Stimulated activated CD4-positive, alpha-beta T cell treated with anti-CD3 and anti-CD28 coated beads, Interleukin-2, amount 100 ng/mL, for 48 hours (primary cell): ENCODE measurements around the gene SNX3.

Experiments used
- DNase-seq, 2 donors: peaks; one replicate each; pipeline ENCODE4 v3.0.0-alpha.2; 2020

Gene SNX3

DNA sequence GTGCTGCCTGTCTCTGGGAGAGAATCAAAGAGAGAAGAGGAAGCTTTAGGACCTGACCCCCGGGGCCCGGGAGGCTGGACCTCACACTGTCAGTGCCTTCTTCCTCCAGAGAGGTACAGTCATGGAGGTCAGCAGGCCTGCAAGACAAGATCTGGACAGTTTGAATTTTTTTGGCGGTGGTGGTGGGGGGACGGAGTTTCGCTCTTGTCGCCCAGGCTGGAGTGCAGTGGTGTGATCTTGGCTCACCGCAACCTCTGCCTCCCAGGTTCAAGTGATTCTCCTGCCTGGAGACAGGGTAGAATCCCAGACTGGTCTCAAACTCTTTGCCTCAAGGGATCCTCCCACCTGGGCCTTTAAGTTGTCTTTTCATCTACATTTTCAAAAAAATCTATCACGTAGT, 60.7 kb downstream of the SNX3 start:
- no peak for DNase-seq

DNA sequence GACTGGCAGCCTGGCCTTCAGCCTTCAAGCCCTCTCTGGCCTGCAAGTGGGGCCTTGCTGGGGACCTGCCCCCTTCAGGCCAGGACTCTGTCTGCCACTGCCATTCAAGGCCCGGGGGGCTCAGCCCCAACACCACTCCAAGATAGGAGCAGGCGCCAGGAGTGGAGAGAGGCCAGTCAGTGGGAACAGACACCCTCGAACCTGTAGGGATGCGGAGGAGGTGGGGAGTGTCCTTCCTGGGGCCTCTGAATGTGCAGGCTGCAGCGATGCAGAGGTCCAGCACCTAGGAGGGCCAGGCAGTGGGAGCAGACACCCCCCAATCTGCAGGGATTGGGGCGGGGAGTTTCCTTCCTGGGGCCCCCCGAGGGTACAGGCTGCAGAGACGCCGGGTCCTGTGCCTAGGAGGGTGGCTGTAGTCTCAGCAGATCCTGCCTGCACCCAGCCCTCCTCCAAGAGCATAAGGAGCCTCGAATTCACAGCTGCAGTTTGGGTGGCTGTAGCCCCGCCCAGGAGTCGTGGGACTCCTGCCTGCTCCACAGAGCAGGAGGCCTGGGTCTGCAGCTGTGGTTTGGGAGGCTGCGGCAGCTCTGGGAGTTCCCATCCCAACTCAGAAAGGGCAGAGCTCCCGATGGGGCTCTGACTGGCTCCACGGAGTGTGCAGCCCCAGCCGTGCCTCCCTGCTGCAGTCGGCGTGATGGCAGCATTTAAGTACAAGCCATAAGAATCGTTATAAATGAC, 61.9 kb downstream of the SNX3 start:
- DNase-seq: no peak

DNA sequence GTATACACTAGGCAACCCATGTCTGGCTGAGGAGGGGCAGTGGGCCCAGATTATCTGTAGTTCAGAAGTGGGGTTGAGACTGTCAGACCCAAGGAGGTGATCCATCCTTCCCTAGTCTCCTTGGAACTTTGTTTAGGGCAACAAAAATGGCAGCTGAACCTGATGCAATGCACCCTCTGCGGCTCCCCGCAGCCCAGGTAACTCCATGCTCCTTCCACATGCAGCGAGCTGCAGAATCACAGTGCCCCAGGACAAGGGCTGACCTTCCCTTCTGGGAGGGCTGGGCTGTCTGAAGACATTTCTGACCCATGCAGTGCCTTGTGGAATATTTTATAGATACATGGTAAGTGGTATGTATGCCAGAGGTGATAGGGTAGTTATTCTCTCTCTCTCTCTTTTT, 65.6 kb downstream of the SNX3 start:
- no peak for DNase-seq

DNA sequence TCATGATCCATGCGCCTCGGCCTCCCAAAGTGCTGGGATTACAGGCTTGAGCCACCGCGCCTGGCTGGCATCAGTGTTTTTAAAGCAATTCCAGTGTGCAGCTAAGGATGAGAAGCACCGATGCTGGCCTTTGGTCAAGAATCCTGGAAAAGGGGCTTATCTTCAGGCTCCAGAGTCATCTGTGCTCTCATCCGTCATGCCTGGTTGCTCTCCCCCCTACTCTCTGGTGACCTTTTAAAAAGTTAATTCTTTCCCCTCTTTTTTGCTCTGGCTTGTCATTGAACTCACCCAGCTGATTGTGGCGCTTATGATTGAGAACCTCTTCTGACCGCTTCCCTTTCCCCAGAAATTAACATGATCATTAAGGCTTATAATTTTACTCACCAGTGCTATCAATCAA, 66.3 kb downstream of the SNX3 start:
- DNase-seq: no peak

DNA sequence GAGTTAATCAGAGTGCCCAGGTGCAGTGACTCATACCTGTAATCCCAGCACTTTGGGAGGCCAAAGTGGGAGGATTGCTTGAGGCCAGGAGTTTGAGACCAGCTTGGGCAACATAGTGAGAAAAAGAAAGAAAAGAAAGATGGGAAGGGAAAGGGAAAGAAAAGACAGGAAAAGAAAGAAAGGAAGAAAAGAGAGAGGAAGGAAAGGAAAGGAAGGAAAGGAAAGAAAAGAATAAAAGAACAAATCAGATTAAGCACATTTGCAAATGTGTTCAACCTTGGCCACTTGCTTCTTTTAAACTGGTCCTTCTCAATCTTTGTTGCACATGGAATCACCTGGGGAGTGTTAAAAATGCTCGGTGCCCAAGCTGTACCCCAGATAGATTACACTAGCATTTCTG, 67.0 kb downstream of the SNX3 start:
- DNase-seq: no peak

DNA sequence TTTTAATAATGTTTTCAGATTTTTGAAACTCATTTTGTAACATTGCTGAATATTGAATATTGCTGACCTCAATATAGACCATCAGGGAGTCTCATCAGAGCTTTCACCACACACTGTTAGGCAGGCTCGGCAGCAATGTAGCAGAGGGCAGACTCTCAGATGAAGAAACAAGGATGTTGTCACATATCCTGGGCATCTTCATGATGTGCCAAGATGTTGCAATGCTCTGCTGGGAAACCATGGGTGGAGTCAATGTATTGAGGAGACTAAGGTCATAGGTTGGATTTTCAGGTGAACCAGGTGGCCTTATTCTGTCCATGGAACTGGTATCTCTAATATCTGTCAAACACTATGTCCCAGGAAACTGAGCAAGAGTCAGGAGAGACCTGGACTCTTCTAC, 67.7 kb downstream of the SNX3 start:
- DNase-seq: no peak

DNA sequence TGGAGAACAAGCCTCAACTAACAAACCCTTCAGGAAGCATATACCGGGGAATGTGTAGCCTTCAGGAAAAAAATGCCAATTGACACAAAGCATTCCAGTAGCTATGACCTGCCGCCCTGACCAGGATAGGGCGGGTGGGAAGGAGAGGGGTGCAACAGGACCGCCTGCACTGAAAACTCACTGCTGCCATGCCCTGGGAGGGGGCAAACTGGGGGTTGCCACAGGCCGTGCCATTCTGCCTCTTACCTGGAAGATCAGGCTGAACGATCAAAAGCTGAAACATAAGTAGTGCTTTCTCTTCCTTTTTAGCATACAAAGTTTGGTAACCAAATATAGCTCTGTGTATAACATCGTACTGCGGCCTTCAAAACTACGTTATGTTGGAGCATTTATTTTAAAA, 73.3 kb downstream of the SNX3 start:
- no peak for DNase-seq

DNA sequence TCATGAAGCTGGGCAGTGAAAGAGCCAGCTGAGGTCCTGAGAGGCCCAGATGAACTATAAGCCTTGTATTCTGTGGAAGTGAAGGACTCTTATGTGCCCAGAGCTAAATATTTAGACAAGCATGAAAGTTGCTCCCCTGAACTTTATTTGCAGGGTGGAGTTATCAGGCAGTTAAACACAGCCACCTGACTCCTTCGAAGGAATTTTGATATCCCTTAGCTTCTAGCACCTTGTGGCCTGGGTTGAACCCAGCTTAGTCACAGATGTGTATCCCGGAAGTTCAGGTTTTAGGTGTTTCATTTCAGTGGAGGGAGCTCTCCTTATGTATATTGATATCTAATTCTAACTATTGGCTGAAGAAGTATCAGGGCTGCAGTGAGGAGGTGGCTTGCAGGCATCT, 74.6 kb downstream of the SNX3 start:
- no peak for DNase-seq

DNA sequence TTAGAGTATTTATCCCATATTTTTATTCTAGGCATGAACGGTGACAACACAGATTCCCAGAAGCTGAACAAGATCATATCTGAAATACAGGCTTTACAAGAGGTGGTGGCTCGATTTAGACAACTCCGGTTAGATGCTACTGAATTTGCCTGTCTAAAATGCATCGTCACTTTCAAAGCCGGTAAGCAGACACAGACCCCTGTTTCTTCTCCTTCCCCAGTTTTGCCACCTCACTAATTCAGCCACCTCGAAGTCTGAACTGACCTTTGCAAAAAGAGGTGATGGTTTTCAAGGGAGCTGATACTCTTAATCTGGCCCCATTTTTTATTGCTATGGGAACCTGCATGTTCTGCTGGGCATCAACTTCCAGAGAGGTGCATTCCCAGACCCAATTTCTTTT, 80.1 kb downstream of the SNX3 start:
- DNase-seq: no peak

DNA sequence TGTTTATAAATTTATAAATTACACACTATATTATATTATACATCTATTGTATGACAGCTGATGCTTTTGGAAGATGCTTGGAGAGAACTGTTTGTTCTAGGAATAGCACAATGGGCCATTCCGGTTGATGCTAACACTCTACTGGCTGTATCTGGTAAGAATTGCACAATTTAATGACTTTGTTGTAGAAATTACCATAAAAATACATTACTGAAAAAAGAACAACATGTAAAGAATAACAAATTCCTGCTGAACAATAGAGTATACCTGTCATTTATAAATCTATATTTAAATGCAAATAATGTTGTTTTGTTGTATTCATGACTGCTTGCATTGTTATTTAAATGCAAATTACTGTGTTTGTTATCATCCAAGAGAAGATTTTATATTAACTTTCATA, 80.6 kb downstream of the SNX3 start:
- DNase-seq: no peak

DNA sequence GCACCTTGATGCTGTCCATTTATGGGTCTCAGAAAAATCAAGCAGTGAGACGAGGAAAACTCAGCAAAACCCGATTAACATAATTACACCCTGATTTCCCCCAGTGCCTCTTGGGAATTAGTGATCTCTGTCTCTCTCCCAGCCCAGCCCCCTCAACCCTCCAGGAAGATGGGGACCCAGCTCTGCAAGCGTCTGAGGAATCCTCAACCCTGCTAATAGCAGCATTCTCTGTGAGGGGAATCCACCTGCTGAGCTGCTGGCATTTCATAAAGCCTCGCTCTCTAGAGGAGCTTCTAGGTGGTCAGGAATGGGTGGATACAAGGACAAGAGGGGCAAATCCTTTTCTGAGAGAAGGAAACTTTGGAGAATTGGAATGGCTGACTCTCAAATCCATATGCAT, 81.1 kb downstream of the SNX3 start:
- DNase-seq: no peak

DNA sequence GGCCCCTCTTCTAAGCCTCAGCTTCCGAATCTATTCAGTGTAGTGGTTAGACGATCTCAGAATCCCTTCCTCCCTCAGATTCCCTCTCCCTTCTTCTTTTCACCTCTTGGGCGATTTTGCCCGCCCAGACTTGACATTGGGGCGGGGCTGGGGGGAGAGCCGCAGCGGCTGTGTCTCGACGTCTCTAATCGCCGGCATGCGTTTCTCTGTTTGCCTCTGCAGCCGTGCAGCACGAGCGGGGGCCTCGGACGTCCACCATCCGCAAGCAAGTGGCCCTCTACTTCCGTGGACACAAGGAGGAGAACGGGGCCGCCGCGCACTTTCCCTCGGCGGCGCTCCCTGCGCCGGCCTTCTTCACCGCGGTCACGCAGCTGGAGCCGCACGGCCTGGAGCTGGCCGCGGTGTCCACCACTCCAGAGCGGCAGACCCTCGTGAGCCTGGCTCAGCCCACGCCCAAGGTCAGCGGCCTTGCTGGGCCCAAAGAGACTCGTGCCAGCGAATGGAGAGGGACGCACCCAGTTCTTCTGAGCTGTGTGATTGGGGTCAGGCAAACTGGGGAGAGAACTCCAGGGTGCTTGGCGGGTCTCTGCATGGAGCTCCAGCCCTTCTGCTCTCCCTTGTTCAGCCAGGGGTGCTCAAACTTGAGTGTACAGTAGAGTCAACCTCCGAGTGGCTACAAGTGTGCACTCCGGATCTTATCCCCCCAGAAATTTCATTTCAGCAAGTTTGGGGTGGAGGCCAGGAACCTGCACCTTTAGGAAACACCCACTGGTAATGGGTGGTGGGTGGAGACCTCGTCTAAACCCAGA, 84.4 kb downstream of the SNX3 start:
- no peak for DNase-seq

DNA sequence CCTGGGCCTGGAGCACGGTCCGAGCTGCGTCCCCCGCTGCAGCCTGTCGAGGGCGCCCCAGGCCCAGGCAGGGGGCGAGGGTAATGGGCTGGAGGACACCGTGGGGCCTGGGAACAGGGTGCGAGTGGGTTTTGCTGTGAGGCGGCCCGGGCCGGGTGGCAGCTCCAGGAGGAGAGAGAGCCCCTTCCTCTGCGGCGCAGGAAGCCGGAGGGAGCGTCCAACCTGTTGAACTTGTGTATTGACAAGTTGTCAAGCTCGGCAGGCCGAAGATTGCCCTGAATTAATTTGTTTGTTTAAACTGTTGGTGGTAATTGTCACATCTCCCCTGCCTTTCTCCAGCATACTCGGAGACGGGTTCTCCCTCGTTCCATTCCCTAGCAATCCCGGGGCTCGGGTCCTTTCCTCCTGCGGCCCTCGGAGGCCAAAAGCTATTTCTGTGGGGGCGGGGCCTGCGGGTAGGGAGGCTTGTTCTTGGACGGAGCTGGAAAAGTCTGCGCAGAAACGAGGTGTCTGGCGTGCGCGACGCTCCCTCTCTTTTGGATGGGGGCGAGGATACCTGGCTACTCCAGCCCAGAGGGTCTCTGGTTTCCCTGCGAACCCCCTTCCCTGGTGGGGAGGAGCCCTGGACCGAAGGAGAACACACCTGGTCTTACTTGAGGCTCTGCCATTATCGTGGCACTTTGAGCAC, 85.1 kb downstream of the SNX3 start:
- no peak for DNase-seq

DNA sequence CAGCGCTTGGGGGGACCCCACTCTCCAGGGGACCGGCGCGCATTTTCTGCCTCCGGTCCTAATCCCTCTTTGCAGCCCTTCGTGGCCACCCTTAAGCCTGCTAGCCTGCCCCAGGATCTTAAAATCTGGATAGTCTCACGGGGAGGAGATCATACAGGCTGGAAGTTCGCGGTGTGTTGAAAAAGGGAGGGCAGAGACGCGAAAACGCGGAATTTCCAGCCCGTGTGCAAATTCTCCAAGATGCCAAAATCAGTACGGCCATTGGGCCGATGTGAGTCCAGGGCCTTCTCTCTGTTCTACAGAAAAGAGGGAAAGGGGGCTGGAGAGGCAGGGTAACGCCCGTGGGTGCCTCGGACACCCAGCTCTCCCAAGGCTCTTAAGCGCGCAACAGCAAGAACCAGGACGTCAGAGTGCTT, 85.7 kb downstream of the SNX3 start:
- no peak for DNase-seq

DNA sequence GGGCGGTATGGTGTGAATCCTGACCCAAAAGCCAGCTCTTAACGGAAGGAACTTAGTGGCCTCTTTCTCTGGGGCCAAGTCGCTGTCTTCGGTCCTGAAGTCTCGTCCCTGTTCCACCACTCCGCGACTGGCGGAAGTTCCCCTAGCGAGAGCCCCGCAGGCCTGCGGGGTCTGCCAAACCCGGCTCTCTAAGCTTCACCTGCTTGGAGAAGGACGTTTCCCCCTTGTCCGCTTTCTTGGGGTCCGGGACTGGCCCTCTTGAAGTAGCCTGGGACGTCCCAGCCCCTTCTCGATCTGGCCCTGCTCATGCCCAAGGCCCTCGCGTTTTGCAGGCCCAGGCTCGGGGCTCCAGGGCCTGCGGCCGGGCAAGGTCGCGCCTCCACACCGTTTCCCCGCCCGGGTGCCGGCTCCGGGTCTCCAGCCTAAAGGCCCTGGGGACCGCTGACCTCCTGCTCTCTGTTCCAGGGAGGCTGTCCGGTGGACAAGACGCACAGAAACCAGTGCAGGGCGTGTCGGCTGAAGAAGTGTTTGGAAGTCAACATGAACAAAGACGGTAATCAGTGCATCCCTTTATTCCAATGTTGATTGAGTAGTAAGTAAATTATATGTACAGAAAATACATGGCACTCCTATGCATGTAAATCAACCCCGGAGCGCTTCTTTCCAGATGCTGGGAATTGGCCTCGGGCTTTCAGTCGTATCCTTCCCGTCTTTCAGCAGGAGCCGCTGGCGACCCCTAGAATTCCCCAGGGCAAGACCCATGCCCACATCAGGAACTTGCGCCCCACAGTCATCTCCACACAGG, 86.3 kb downstream of the SNX3 start:
- no peak for DNase-seq

DNA sequence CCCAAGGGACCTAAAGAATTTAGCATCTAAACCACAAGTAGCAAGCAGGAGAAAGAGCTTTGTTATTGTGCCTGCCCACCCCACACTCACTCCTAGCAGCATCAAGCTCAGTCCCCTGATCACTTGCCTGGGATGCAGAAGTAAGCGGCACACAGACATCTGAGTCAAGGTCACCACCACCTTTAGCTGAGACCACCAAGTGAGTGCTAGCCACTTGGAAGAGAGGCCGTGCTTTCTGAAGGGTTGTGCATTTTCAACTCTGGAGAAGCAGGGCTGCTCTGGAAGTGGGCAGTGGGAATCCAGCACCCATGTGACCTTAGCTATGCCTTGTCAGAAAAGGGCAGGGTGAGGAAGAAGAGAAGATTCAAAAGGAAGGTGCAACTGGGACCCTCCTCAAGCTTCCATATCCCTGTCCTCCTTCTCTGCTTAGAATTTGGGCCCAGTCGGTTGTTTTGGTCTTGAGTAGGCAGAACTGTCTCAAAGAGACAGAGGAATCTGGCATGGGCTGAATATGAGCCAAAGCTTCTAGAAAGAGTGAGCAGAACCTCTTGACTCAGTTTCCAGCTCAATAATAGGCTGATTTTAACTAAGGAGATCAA, 88.8 kb downstream of the SNX3 start:
- no peak for DNase-seq

DNA sequence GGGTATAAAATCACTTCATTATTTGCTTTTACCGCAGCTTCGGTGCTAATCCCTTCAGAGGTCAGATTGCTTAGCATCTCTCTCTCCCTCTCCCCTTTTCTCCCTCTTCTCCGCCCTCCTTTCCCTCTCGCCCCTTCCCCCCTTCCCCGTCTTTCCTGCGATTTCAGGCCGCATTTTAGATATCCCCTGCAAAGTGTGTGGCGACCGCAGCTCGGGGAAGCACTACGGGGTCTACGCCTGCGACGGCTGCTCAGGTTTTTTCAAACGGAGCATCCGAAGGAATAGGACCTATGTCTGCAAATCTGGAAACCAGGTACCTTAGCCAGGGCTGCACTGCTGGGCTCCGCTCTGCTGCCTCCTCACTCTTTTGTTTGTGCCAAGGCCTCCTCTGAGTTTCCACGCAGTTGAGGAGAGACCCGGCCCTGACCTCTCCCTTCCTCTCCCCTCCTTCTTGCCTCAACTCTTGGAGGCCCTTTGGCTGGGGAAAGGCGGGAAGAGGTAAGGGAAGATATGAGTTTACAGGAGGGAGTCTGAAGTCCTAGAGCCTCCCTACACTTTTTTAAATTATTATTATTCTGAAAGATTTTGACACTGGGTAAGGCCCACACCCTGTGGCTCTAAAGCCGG, 89.4 kb downstream of the SNX3 start:
- DNase-seq: no peak

DNA sequence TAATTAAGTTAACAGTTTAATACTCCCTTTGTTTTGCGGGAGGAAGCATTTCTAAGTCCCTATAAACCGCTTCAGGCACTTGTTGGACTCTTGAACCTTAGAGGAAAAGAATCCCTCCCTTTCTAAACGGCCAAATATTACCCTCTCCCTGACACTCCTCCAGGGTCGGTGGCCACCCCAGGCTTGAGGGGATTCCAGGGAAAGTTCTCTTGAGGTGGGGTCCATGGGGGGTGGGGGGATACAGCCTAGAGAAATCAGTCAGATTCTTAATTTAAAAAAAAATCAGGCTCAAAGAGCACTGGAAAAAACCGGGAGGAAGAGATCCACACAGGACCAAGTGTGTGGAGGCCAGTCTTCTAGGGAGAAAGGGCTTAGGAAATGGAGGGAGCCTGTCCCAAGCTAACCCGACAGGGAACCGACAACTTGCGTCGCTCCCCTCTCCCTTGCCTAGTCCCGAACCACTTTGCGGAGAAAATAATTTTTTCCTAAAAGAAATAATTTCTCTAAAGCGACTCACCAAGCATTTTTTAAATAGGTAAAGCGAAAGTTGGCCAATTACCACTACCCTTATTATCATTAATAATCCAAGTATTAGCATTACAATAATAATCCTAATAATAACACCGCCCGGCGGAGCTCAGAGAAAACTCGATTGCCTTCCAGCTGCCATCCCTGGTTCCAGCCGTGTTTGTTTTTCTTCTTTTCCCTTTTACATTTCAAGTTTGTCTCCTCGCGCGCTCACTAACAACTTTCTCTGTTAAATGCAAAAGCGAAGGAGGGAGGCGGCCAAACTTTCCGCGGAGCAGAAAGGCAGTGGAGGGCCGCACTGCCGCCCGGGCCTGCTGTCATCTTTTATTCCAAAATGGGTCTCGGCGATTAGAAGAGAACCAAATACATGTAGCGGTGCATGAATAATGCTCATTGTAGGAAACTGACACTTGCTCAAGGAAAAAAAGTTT, 90.2 kb downstream of the SNX3 start:
- no peak for DNase-seq

DNA sequence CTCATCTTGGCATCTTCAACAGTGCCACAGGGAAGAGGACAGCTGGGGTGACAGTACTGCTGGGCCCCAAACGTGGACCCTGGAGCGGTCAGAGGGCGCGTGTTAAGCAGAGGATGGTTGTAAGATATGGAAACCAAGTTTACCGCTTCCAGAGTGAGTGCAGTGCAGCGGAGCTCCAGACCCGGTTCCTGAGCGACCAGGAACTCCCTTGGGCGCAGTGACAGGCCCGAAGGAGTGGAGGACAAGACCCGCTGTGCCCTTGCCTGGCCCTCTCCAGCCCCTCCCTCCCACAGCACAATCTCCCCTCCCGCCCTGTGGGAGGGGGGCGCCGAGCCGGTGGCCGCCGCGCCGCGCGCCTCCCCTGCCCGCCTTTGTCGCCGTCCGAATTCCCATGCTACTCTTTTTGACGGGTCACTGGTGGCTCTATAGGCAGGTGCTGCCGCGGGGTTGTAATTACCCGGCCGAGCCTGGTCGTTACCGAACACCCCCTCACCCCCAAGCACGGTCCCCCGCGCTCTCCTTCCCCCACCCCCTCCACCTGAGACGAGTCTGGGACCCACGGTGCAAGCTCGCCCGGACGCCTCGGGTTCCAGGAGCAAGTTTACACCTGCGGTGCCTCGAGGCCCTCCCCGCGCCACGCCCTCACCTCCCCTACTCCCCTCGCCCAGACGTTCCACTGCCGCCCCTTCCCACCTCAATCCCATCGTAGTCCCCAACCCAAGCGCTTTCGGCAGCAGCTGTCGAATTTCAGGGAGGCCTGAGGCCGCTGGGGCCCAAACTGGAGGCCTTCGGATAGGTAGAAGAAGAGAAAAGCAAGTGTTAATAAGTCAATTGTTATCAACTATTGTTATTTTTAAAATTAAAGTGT, 91.1 kb downstream of the SNX3 start:
- DNase-seq: no peak
